Thoracic aorta (tissue), 2 donors: ENCODE data around the gene CD6. TPM values are rescaled to one million over a fixed set of nuclear protein-coding genes. Genes with fewer than 3 reads are reported as not detected.

ENCODE experiments used
- ATAC-seq: fragments of 150-250 bp; one replicate; pipeline ENCODE4 v1.8.0; 2017; ENCODE audit warnings: low read depth; ENCODE audit not compliant: insufficient number of reproducible peaks, low FRiP score
- DNase-seq: peaks from one replicate; pipeline ENCODE4 v3.0.0-alpha.2; 2020; ENCODE audit warnings: low spot score
- H3K27ac ChIP-seq, 2 donors: fragments of 200-600 bp; sonication (generic); 1 replicate in 1 of 2; 2 replicates in 1 of 2; pipeline ENCODE4 v1.5.1; 2016; ENCODE audit warnings: mild to moderate bottlenecking in 2 of 2, moderate library complexity in 2 of 2
- H3K27me3 ChIP-seq: fragments of 200-600 bp; sonication (generic); replicated peaks from 2 replicates; pipeline ENCODE4 v1.6.0; 2016; ENCODE audit warnings: mild to moderate bottlenecking; ENCODE audit not compliant: insufficient read depth
- H3K36me3 ChIP-seq: fragments of 200-600 bp; sonication (generic); one replicate; pipeline ENCODE4 v1.5.1; 2016
- H3K4me1 ChIP-seq, 2 donors: fragments of 200-600 bp; sonication (generic); 1 replicate in 1 of 2; 2 replicates in 1 of 2; pipeline versions ENCODE4 v1.5.1 to v1.6.0; 2016; ENCODE audit warnings: low read depth in 2 of 2, mild to moderate bottlenecking in 1 of 2; ENCODE audit not compliant: control insufficient read depth in 1 of 2
- H3K4me3 ChIP-seq: fragments of 200-600 bp; sonication (generic); 2 replicates; pipeline ENCODE4 v1.5.1; 2016; ENCODE audit warnings: mild to moderate bottlenecking
- H3K9me3 ChIP-seq: fragments of 200-600 bp; sonication (generic); 2 replicates; pipeline ENCODE4 v1.5.1; 2016
- total RNA-seq, 2 donors: library from RNA; depleted of rRNA; stranded (reverse); fragments of >200 nt; gene quantifications; one replicate each; pipeline versions ENCODE4 v1.1.0 to v1.2.3, GENCODE V29; 2016
- TF ChIP-seq, protein P1 (sequence below): fragments of 200-600 bp; sonication (generic); IDR thresholded peaks from one replicate; pipeline ENCODE4 v1.5.1; 2019; ENCODE audit warnings: antibody characterized with exemption

CD6 gene
- total RNA-seq, 2 donors from 2014 or later = 2.2 to 3.3 TPM

DNA sequence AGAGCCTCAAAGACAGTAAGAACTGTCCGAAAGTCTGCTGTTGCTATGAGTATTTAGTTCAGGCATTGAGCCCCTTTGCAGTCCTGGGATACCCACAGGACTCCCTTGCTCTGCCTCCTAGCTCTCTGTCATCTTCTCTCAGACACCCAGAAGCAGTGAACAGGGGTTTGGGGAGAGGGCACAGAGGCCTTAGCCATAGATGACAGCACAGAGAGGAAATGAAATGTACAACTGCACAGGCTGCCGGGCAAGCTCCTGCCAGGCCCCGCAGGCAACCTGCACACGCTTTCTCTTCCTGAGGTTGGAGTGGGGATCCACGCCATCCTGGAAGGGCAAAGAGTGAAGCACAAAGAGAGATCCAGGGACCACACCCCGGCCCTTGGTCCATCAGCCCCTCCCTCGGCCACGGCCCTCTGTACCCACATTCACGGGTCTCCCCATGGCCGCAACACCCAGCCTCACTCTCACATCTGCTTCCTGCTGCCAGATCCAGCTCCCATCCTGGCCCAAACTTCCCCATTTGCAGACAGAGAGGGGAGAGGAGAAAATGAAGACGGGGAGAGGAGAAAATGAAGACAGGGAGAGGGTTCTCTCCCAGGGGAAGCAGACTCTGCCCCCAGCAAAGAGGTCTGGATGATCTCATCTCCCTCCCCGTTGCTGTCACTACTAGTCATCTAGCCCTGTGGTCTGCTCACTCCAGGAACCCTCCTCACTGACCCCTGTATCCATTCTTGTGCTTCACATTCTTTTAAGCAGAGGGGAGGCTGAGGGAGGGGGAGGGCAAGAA, 40.7 kb downstream of the CD6 start:
- H3K9me3 ChIP-seq = no peaks in the 10 kb centered on the region
- no peaks in the 10 kb centered on the region for H3K36me3 ChIP-seq
- no peak overlapping the region for H3K27ac ChIP-seq
- H3K4me1 ChIP-seq = peaks cover 12 to 14% of the 10 kb centered on the region in 2 donors
- TF ChIP-seq, protein P1, sequence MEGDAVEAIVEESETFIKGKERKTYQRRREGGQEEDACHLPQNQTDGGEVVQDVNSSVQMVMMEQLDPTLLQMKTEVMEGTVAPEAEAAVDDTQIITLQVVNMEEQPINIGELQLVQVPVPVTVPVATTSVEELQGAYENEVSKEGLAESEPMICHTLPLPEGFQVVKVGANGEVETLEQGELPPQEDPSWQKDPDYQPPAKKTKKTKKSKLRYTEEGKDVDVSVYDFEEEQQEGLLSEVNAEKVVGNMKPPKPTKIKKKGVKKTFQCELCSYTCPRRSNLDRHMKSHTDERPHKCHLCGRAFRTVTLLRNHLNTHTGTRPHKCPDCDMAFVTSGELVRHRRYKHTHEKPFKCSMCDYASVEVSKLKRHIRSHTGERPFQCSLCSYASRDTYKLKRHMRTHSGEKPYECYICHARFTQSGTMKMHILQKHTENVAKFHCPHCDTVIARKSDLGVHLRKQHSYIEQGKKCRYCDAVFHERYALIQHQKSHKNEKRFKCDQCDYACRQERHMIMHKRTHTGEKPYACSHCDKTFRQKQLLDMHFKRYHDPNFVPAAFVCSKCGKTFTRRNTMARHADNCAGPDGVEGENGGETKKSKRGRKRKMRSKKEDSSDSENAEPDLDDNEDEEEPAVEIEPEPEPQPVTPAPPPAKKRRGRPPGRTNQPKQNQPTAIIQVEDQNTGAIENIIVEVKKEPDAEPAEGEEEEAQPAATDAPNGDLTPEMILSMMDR = no peak
- ATAC-seq = no peak
- DNase-seq = no peak
- H3K4me3 ChIP-seq = no peak overlapping the region
- H3K27me3 ChIP-seq = peaks cover 11% of the 10 kb centered on the region

DNA sequence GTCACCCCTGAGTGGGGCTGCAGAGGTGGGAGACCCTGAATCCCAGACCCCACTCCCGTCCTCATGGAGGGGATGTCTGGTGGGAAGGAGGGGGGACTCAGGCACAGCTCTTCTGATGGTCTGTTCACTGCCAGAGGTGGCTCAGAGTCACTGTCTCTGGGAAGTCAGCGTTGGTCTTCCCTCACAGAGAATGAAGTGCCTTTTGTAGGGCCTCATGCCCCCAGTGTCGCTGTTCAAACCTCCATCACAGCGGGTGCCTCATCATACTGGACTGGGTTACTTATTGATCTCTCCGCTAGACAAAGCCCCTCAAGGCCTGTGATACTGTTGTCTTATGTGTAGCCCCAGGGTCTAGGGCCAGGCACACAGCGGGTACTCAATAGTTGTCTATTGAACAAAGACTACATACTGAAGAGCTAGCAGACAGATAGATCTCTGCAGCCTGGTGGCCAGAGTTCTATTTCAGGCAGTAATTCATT, 41.3 kb downstream of the CD6 start:
- no peak overlapping the region for H3K4me3 ChIP-seq
- no peaks in the 10 kb centered on the region for H3K9me3 ChIP-seq
- DNase-seq (no peak), ATAC-seq (no peak)
- no peak overlapping the region for H3K27ac ChIP-seq
- TF ChIP-seq, protein P1 = no peak
- H3K27me3 ChIP-seq = peaks cover 9% of the 10 kb centered on the region
- H3K36me3 ChIP-seq = no peaks in the 10 kb centered on the region
- H3K4me1 ChIP-seq = peaks cover 6 to 8% of the 10 kb centered on the region in 2 donors

DNA sequence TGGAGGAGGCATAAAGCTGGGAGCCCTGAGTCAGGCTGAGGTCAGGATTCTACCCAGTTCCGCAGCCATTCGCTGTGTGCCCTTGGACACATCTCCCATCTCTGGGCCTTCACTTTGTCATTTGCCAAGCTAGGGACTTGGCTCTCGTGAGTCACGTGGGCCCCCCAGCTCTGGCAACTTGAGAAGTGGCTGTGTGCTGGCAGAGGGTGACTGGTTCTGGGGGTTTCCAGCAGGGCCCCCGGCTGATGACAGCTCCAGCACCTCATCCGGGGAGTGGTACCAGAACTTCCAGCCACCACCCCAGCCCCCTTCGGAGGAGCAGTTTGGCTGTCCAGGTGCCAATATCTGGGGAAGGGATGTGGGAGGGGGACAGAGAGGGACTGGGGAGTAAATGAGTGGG, 46.6 kb downstream of the CD6 start:
- DNase-seq = no peak
- no peak for ATAC-seq
- H3K9me3 ChIP-seq = no peaks in the 10 kb centered on the region
- no peaks in the 10 kb centered on the region for H3K4me1 ChIP-seq
- H3K27ac ChIP-seq = no peak overlapping the region
- H3K27me3 ChIP-seq = no peaks in the 10 kb centered on the region
- H3K4me3 ChIP-seq = no peak overlapping the region
- no peaks in the 10 kb centered on the region for H3K36me3 ChIP-seq
- TF ChIP-seq, protein P1 = no peak

DNA sequence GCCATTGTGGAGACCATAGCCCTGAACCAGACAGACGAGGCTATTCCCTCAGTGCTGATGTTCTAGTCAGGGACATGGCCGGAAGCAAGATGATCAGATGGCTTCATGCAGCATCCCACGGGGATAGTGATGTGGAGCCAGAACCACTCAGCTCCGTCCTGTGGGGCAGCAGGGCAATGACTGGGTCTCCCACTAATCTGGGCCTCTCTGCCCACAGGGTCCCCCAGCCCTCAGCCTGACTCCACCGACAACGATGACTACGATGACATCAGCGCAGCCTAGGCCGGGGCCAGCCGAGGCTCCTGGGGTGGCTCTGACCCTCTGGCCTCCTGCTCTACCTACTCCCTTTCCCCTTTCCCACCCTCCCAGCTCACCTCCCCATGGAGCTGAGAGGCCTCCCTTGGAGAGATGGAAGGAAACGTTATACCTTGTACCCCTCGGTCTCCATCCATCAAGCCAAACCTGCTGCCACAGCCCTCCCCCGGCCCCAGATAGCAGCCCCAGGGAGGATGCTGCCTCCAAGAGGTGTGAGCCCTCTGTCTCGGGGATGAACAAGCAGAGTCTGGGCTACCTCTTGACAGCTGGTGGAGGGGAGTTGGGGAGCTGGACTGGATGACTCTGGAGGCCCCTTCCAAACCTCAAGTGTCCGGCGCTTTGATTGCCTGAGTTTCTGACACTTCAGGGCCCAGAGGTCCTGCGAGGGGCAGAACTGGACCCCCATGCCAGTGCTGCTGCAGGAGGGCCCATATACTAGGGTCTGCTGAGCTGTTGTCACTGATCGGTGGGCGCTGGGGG, 47.8 kb downstream of the CD6 start:
- no peak for DNase-seq
- no peak overlapping the region for H3K27ac ChIP-seq
- TF ChIP-seq, protein P1 = no peak

DNA sequence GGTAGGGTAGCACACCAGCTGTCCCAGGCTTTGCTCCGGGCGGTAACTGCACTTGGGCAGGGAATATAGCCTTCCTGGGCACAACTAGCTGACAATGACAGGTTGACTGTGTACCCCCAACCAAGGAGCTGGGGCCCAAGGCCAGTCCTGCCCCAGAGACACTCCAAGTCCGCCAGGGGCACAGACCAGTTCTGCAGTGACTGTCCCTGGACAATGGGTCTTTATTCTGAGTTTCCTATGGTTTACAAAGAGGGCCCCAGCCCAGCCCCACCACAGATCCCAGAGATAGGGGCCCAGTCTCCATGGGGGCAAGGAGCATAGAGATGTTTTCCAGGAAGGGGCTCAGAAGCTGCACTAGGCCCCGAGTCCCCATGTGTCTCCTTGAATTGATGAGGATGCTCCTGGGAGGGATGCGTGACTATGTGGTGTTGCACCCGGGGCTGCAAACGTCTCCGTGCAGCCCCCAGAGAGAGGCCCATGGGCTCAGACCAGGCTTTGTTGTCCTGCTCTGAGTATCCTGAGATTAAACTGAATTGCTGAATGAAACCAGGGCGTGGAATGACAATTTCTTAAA, 48.4 kb downstream of the CD6 start:
- no peaks in the 10 kb centered on the region for H3K4me1 ChIP-seq
- no peak overlapping the region for H3K4me3 ChIP-seq
- DNase-seq (no peak), ATAC-seq (no peak)
- H3K36me3 ChIP-seq = no peaks in the 10 kb centered on the region
- TF ChIP-seq, protein P1 = no peak
- H3K27me3 ChIP-seq = no peaks in the 10 kb centered on the region
- H3K9me3 ChIP-seq = no peaks in the 10 kb centered on the region
- no peak overlapping the region for H3K27ac ChIP-seq

More for the DNA sequence above, 47.8 kb downstream of the CD6 start:
- Histone ChIP-seq H3K4me3 (no peak overlapping the region), H3K27me3 (no peaks in the 10 kb centered on the region), H3K9me3 (no peaks in the 10 kb centered on the region), H3K36me3 (no peaks in the 10 kb centered on the region), H3K4me1 (no peaks in the 10 kb centered on the region)
- ATAC-seq = no peak
